Naive thymus-derived CD8-positive, alpha-beta T cell (primary cell): Measurements from ENCODE around the gene CEP295NL. TPM values are rescaled to one million over a fixed set of nuclear protein-coding genes. Genes with fewer than 3 reads are reported as not detected.
"Not testable (repeated sequence)": the region's sequence is repeated elsewhere in the genome, so short reads cannot be mapped to it uniquely, and the experiment has no call there.

Experiments
- ATAC-seq, 2 donors: fragments of 150-1000 bp; cut with Tn5 transposase in 1 of 2; sonication (Bioruptor Pico), chemical (Tn5 transposase) in 1 of 2; 1 replicate in 1 of 2; 2 replicates in 1 of 2; pipeline ENCODE4 v1.10.0; 2021; ENCODE audit warnings: mild to moderate bottlenecking in 2 of 2, moderate library complexity in 2 of 2
- POLR2A ChIA-PET: fragments of 350-600 bp; sonication (Branson Sonifier 250); formaldehyde crosslinking; loops from one replicate; lab custom pipeline; 2021; ENCODE audit warnings: antibody characterized with exemption; lab: Charles Lee
- DNase-seq, 10 donors: peaks; one replicate each; pipeline versions ENCODE4 v3.0.0 to v3.0.0-alpha.2; 2020 to 2022
- H3K27ac Mint-ChIP-seq, 10 donors: one replicate each; pipeline ENCODE4 v1.8.0; 2020 to 2022; ENCODE audit warnings: mild to moderate bottlenecking in 10 of 10, mixed read lengths in 10 of 10, moderate library complexity in 4 of 10, inconsistent platforms in 1 of 10
- H3K27me3 Mint-ChIP-seq, 5 donors: one replicate each; pipeline ENCODE4 v1.8.0; 2021 to 2022; ENCODE audit warnings: mixed read lengths in 5 of 5
- H3K36me3 Mint-ChIP-seq, 3 donors: one replicate each; pipeline ENCODE4 v1.8.0; 2020 to 2022; ENCODE audit warnings: mixed read lengths in 3 of 3, mild to moderate bottlenecking in 2 of 3, inconsistent platforms in 1 of 3
- H3K4me1 Mint-ChIP-seq, 4 donors: one replicate each; pipeline ENCODE4 v1.8.0; 2021 to 2022; ENCODE audit warnings: mixed read lengths in 4 of 4
- H3K4me3 Mint-ChIP-seq, 10 donors: one replicate each; pipeline ENCODE4 v1.8.0; 2020 to 2022; ENCODE audit warnings: mild to moderate bottlenecking in 10 of 10, mixed read lengths in 10 of 10, moderate library complexity in 6 of 10, inconsistent platforms in 1 of 10
- H3K9me3 Mint-ChIP-seq, 9 donors: one replicate each; pipeline ENCODE4 v1.8.0; 2020 to 2022; ENCODE audit warnings: mixed read lengths in 9 of 9, mild to moderate bottlenecking in 3 of 9, inconsistent platforms in 1 of 9, moderate library complexity in 1 of 9
- polyA plus RNA-seq, 3 donors: library from polyadenylated mRNA; unstranded; fragments of 300-500 nt; fragmentation: Illumina TruSeq; gene quantifications; one replicate each; pipeline ENCODE4 v1.2.3, GENCODE V29; 2021
- total RNA-seq, 8 experiments: library from RNA in 2 of 8; stranded (reverse) in 2 of 8; gene quantifications; one replicate each; pipeline ENCODE4 v1.2.3 and lab custom pipeline; 2021 to 2026

Gene CEP295NL
- total and polyA plus RNA-seq, 5 experiments from 2014 or later, result 0.86 TPM; not detected in 4

- peaks cover 4 to 32% (median 17%) of the 10 kb centered on the region in 4 donors for H3K4me1 Mint-ChIP-seq
- H3K27ac Mint-ChIP-seq, result no peak overlapping the region
- H3K27me3 Mint-ChIP-seq, result peaks cover 0 to 1% (median 0%) of the 10 kb centered on the region in 5 donors
- no peaks in the 10 kb centered on the region for H3K9me3 Mint-ChIP-seq
- H3K4me3 Mint-ChIP-seq, result no peak overlapping the region
- no peak for ATAC-seq
- POLR2A ChIA-PET, result interaction anchor here (1.0 kb wide), 1 partner anchor 10 kb away, joined by 3 read pairs; no protein-coding TSS in a partner anchor
- DNase-seq, result no peak
- H3K36me3 Mint-ChIP-seq, result no peaks in the 10 kb centered on the region
These were observed 9.1 kb upstream of the CEP295NL start for GRCh38 chr17:78912082-78912481.

DNA sequence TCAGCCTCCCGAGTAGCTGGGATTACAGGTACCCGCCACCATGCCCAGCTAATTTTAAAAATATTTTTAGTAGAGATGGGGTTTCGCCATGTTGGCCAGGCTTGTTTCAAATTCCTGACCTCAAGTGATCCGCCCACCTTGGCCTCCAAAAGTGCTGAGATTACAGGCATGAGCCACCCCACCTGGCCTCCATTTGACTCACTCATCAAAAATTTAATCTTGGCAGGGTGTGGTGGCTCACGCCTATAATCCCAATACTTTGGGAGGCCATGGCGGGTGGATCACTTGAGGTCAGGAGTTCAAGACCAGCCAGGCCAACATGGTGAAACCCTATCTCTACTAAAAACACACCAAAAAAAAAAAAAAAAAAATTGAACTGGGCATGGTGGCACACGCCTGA lies 8.5 kb upstream of the CEP295NL start:
- H3K4me3 Mint-ChIP-seq, H3K27ac Mint-ChIP-seq, DNase-seq, H3K36me3 Mint-ChIP-seq, H3K27me3 Mint-ChIP-seq, ATAC-seq, H3K9me3 Mint-ChIP-seq: not testable (repeated sequence)
- H3K4me1 Mint-ChIP-seq, result peaks cover 4 to 29% (median 13%) of the 10 kb centered on the region in 4 donors
- POLR2A ChIA-PET, result interaction anchor here (1.0 kb wide), 1 partner anchor 9 kb away, joined by 3 read pairs; no protein-coding TSS in a partner anchor

DNA sequence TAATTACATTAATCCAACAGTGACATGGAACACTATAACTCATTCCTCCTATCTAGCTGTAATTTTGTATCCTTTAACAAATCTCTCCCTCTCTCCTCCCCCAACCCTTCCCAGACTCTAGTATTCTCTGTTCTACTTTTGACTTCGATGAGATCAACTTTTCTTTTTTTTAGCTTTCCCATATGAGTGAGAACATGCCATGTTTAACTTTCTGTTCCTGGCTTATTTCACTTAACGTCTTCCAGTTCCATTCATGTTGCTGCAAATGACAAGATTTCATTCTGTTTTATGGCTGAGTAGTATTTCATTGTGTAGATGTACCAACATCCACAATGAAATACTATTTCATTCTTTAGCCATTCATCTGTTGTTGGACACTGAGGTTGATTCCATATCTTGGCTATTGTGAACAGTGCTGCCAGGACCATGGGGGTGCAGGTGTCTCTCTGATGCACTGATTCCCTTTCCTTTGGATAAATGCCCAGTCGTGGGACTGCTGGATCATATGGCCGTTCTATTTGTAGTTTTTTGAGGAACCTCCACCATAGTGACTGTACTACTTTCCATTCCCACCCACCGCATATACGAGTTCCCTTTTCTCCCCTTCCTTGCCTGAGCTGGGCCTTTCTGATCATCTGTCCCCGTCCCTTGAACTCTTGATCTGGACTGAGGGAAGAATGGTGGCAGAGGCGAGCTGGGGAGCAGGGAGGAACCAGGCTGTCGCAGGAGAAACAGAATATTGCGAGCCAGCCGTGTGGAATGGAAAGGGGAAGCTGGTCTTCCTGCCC lies 7.7 kb upstream of the CEP295NL start:
- POLR2A ChIA-PET, result no interaction called here
- Mint-ChIP-seq H3K9me3 (no peaks in the 10 kb centered on the region), H3K27me3 (peaks cover 0 to 1% (median 0%) of the 10 kb centered on the region in 5 donors), H3K4me1 (peaks cover 2 to 20% (median 5%) of the 10 kb centered on the region in 4 donors), H3K27ac (peak overlapping the region in 2 of 10 donors; percentile 4 to 23), H3K36me3 (no peaks in the 10 kb centered on the region), H3K4me3 (no peak overlapping the region)
- ATAC-seq (no peak), DNase-seq (no peak)

DNA sequence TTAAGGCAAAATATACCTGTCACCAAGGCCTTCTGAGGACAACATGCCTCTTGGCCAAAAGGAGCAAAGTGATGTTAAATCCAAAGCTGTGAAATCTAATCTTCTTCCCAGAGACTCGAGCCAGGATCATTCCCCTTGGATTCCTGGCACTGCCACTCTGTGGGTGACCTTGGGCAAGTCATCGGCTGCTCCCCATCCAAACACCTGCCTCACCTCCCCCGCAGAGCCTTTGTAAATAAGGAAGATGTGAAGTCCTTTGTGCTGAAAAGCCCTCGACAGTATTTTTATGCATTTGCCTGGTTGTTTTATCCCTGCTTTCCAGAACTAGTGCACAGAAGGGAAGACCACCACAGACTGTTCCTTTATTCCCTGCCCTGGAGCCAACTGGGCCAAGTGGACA lies 5.4 kb upstream of the CEP295NL start:
- Mint-ChIP-seq H3K36me3 (peaks cover 0 to 2% (median 0%) of the 10 kb centered on the region in 3 donors), H3K4me1 (peaks cover 2 to 16% (median 2%) of the 10 kb centered on the region in 4 donors), H3K4me3 (no peak overlapping the region), H3K27me3 (peaks cover 0 to 1% (median 0%) of the 10 kb centered on the region in 5 donors), H3K9me3 (no peaks in the 10 kb centered on the region), H3K27ac (peak overlapping the region in 1 of 10 donors; percentile 61)
- DNase-seq (no peak), ATAC-seq (no peak)
- POLR2A ChIA-PET, result no interaction called here

DNA sequence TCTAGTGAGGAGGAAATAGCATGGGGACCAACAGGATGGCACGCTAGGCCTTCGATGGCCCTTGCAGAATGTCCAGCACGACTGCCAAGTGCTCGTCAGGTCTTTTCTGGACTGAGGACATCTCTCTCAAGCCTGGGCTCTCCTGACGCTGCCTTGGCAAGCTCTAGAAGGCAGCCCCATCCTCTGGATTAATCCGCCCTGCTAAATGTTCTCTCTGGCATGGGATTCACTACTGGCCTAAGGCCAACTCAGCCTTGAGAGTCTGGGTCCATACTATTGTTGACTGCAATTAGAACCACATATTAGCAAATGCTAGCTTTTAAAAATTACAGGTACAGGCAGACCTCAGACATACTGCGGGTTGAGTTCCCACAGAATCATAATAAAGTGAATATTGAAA lies 2.5 kb upstream of the CEP295NL start:
- no peaks in the 10 kb centered on the region for H3K9me3 Mint-ChIP-seq

DNA sequence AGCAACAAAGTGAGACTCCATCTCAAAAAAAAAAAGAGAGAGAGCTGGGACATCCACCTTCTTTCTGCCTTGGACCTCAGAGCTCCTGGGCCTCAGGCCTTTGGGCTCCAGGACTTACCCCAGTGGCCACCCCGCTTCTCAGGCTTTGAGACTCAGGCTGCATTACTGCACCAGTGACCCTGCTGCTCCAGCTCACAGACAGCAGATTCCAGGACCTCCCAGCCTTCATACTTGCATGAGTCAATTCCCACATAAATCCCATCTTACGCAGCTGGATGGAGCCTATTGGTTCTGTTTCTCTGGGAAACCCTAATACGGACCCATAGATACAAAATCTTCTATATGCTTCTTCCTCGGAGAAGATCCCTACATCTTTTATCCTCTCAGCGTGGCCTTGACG lies 2.1 kb upstream of the CEP295NL start:
- Mint-ChIP-seq H3K4me3 (no peak overlapping the region), H3K4me1 (peaks cover 3 to 8% (median 4%) of the 10 kb centered on the region in 4 donors), H3K27ac (no peak overlapping the region), H3K9me3 (no peaks in the 10 kb centered on the region), H3K36me3 (peaks cover 0 to 2% (median 0%) of the 10 kb centered on the region in 3 donors), H3K27me3 (no peaks in the 10 kb centered on the region)
- no peak for DNase-seq
- POLR2A ChIA-PET, result no interaction called here
- ATAC-seq, result no peak

More for the DNA sequence above, 2.5 kb upstream of the CEP295NL start:
- DNase-seq (no peak), ATAC-seq (no peak)
- Mint-ChIP-seq H3K27me3 (peaks cover 0 to 1% (median 0%) of the 10 kb centered on the region in 5 donors), H3K27ac (peak overlapping the region in 1 of 10 donors; percentile 41), H3K4me1 (peaks cover 3 to 8% (median 6%) of the 10 kb centered on the region in 4 donors), H3K36me3 (peaks cover 0 to 2% (median 0%) of the 10 kb centered on the region in 3 donors), H3K4me3 (no peak overlapping the region)
- POLR2A ChIA-PET, result no interaction called here

DNA sequence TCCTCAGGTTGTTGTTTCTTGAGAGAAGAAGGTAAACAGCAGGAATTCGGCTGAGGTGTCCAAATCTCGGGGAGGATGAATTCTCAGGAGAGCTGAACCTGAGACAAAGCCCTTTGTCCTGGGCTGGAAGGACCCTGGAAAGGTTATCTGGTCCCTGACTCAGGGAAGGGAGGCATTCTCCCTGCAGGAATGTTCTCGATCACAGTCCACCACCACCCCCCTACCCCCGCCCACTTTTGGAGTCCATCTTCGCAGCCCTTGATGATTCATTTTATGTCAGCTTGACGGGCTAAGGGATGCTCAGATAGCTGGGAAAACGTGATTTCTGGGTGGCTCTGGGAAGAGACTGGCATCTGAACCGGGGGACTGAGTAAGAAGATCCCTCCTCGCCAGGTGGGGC lies 1.4 kb upstream of the CEP295NL start:
- no peak for DNase-seq

GRCh38 chr17:78902231-78902630 lies 770 bp downstream of the CEP295NL start:
- not testable (repeated sequence) for DNase-seq, H3K9me3 Mint-ChIP-seq, H3K36me3 Mint-ChIP-seq, H3K27me3 Mint-ChIP-seq, H3K27ac Mint-ChIP-seq, ATAC-seq, H3K4me1 Mint-ChIP-seq, H3K4me3 Mint-ChIP-seq
- POLR2A ChIA-PET, result interaction anchor here (0.9 kb wide), 1 partner anchor 9 kb away, joined by 3 read pairs; no protein-coding TSS in a partner anchor

More for the DNA sequence above, 1.4 kb upstream of the CEP295NL start:
- Mint-ChIP-seq H3K9me3 (no peaks in the 10 kb centered on the region), H3K27ac (no peak overlapping the region), H3K36me3 (peaks cover 0 to 2% (median 0%) of the 10 kb centered on the region in 3 donors), H3K27me3 (no peaks in the 10 kb centered on the region), H3K4me3 (no peak overlapping the region), H3K4me1 (peaks cover 3 to 8% (median 4%) of the 10 kb centered on the region in 4 donors)
- POLR2A ChIA-PET, result no interaction called here
- no peak for ATAC-seq

- Mint-ChIP-seq H3K9me3 (no peaks in the 10 kb centered on the region), H3K4me1 (peaks cover 3 to 8% (median 4%) of the 10 kb centered on the region in 4 donors), H3K27ac (no peak overlapping the region), H3K27me3 (no peaks in the 10 kb centered on the region), H3K4me3 (no peak overlapping the region), H3K36me3 (peaks cover 0 to 2% (median 0%) of the 10 kb centered on the region in 3 donors)
- no peak for DNase-seq
- ATAC-seq, result no peak
- POLR2A ChIA-PET, result interaction anchor here (0.9 kb wide), 1 partner anchor 10 kb away, joined by 3 read pairs; no protein-coding TSS in a partner anchor
These were observed 1.2 kb downstream of the CEP295NL start for GRCh38 chr17:78901806-78902205.

DNA sequence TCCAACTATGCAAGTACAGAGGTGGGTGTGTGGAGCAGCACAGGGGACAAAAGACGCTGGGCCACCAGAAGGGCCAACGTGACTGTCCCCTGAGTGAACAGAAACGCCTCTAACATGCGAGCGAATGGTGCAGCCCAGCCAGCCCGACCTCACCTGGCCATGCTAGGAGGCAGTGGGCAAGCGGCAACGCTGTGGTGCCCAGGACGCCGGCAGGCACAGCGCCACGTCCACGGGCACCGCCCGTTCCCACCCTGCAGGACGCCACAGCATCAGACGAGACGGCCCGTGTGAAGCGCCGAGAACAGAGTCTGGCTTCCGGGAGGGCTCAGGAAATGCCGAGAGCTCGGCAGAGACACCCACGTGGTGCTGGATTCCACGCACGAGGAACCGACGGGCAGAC lies 2.2 kb downstream of the CEP295NL start:
- H3K4me1 Mint-ChIP-seq, result peaks cover 3 to 8% (median 5%) of the 10 kb centered on the region in 4 donors
- peak overlapping the region in 1 of 10 donors; percentile 41 for H3K27ac Mint-ChIP-seq
- DNase-seq (no peak), ATAC-seq (no peak)
- POLR2A ChIA-PET, result interaction anchor here (1.5 kb wide), 1 partner anchor 10 kb away, joined by 4 read pairs; no protein-coding TSS in a partner anchor
- peaks cover 0 to 2% (median 0%) of the 10 kb centered on the region in 3 donors for H3K36me3 Mint-ChIP-seq
- no peaks in the 10 kb centered on the region for H3K27me3 Mint-ChIP-seq
- no peaks in the 10 kb centered on the region for H3K9me3 Mint-ChIP-seq
- no peak overlapping the region for H3K4me3 Mint-ChIP-seq

- ATAC-seq (no peak), DNase-seq (no peak)
- H3K9me3 Mint-ChIP-seq, result no peaks in the 10 kb centered on the region
- H3K27me3 Mint-ChIP-seq, result no peaks in the 10 kb centered on the region
- H3K4me3 Mint-ChIP-seq, result no peak overlapping the region
- H3K4me1 Mint-ChIP-seq, result peaks cover 3 to 8% (median 5%) of the 10 kb centered on the region in 4 donors
- peaks cover 0 to 2% (median 0%) of the 10 kb centered on the region in 3 donors for H3K36me3 Mint-ChIP-seq
- POLR2A ChIA-PET, result interaction anchor here (0.7 to 1.5 kb wide), 2 partner anchors 9 to 467 kb away, joined by 3 to 4 read pairs; no protein-coding TSS in a partner anchor
- H3K27ac Mint-ChIP-seq, result no peak overlapping the region
These were observed 3.4 kb downstream of the CEP295NL start for GRCh38 chr17:78899361-78900260.

- POLR2A ChIA-PET, result interaction anchor here (0.7 kb wide), 1 partner anchor 467 kb away, joined by 3 read pairs; no protein-coding TSS in a partner anchor
- H3K36me3 Mint-ChIP-seq, result peaks cover 0 to under 1% (median 0%) of the 10 kb centered on the region in 3 donors
- H3K27me3 Mint-ChIP-seq, result no peaks in the 10 kb centered on the region
- no peak overlapping the region for H3K4me3 Mint-ChIP-seq
- DNase-seq, result no peak
- ATAC-seq, result no peak
- no peaks in the 10 kb centered on the region for H3K9me3 Mint-ChIP-seq
- peaks cover 3 to 8% (median 6%) of the 10 kb centered on the region in 4 donors for H3K4me1 Mint-ChIP-seq
- H3K27ac Mint-ChIP-seq, result no peak overlapping the region
These were observed 4.1 kb downstream of the CEP295NL start for GRCh38 chr17:78898947-78899346.
